HL-60/S4 treated with retinoic acid at 250 ng/mL for 4 days and 3 days (cell line): ENCODE measurements around the gene PAOX.

Source experiments
- in situ Hi-C: fragments of 300-500 bp; cut with MboI; formaldehyde crosslinking; loops from 2 replicates; pipeline ENCODE4 v1.7.0; 2022; ENCODE audit warnings: low sequenced_read_pairs

PAOX gene

DNA sequence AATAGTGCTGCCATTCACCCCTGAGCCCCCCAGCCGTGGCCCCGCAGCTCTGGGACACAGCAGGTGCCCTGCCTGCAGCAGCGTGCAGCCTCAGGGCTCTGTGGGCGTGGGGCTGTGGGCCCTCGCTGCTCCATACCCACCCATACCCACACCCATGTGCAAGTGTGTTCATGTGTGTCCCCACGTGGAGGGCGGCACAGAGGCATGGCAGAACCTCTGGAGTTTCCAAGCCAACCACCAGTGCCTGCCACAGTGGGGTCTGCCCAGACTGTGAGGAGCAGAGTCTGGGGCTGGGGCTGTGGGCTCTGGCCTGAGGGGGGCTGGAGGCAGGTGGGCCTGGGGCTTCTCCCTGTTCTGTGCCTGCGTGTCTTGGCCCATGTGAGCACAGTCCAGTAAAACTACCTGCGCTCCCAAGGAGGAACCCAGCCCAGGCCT is 29.5 kb upstream of the PAOX start:
- in situ Hi-C loops: no loop called here

DNA sequence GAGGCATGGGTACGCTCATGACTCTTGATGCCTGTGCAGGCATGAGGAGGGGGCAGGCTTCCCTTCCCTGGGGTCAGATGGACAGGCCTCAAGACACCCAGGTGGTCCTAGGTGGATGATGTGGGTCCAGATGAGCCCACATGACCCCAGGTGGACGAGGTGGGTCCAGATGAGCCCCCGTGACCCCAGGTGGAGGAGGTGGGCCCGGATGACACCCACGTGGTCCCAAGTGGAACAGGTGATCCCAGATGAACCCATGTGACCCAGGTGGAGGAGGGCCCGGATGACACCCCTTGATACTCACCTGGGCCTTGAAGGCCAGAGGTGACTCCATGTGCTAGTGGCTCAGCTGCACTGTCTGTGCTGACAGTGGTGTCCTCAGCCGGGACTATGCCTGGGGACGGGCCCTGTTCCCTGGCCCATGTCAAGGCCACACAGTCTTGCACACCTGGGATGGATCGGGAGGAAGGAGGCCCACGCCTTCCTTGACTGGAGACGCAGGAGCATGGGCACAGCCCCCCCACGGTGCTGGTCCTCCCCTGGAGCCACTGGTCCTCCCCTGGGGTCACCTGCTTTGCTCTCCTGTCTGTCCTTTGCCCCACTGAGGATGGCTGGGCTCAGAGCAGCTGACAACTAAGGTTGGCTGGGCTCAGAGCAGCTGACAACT is 28.6 kb upstream of the PAOX start:
- in situ Hi-C loops: no loop called here

DNA sequence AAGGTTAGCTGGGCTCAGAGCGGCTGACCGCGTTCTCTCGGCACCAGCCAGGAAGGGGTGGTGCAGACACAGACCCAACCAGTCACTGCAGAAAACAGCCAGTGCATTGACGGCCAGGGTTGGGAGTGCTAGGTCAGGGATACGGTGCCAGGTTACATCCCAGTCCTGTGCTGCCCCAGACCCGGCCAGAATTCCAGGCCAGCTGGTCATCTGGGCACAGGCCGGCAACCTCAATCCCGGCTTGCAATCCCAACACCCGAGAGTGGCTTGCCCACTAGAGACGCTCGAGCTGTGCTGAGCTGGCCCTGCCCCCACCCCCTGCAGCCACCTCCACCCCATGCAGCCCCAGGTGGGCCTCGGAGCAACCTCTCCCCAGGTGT is 28.1 kb upstream of the PAOX start:
- in situ Hi-C loops: no loop called here

DNA sequence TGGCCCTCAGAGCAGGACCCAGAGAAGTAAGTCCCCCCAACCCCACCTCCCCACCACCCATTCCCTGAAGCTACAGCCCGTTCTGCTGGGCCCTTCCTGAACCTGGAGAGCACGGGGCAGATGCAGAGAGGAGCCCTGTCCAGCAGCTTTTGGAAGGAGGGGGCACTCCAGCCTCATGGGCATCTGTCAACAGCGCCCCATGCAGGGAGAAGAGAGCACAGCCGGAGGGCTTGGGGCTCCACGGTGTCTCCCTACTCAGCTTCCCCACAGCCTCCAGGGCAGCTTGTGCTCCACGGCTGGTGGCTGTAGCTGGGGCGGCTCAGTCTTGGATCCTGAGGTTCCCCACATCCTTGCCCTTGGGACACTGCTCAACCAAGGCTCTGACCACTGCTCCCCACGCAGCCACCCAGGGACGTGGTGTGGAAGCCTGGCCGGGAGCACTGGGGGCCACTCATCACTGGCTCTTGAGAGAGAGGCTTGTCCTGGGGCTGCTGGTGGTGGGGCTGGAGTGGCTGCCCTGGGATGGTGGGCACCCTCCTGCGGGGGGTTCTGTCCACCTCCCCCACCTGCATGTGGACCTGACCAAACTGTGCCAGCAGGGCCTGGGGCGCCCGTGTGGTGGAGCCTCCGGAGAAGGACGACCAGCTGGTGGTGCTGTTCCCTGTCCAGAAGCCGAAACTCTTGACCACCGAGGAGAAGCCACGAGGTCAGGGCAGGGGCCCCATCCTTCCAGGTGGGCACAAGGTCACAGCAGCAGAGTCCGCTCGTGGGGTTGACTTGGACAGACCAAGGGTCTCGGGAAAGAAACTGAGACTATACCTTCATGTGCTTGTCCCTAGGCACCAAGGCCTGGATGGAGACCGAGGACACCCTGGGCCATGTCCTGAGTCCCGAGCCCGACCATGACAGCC is 27.4 kb upstream of the PAOX start:
- in situ Hi-C loops: no loop called here

DNA sequence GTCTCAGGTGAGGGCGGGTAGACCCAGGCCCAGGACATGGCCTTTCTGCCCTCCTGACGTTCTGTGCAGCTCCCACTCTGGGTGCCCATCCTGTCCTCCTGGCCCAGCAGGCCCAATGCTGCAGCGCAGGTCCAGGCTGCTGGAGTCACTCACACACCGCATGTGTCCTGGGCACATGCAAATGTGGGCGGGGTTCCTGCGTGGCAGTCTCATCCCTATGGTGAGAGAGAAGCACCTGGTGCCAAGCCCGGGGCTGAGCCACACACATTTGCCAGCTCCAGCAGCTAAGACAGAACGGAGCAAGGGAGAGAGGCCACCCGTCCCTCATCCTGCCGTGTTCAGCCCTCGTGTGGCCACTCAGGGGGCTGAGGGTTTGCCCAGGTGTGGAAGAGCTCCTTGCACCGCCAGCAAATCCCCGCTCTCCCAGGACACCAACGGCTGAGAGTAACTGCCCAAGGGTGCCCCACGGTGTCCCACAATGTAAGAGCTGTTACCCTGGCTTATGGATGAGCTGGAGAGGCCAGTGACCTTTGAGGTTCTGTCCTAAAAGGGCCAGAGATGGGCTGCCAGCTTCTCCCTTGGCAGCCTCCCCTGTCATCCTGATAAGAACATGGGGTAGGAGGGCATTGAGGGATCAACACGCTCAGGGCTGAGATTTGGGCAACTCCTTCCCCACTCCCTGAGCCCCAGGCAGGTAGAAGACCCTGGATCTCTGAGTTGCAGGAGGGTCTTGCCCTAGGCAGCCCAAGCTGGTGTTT is 25.7 kb upstream of the PAOX start:
- in situ Hi-C loops: no loop called here

DNA sequence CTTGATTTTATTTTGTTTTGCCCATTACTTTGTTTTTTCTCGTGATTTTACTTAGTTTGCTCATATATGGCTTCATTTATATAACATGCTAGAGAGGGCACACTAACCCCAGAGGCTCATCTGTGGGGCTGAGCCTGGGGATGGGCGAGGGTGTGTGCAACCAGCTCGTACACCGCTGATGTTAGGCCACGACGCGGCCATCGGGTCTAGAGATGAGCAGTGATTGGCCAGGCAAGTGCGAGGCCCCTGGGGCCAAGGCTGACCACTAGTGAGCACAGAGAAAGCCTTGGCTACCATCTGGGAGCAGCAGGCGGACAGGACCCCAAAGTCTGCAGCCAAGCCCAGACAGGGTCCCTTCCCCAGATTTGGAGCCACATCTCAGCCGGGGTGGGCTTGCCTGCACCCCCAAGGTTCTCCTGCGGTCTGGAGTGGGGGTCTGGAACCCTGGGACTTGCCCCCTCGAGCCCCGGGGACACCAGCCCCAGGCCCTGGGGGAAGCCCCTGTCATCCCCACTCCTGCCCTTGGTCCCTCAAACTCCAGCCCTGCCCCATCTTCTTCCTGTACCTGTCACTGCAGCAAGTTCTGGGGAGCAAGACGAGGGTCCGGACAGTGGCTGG is 25.0 kb upstream of the PAOX start:
- in situ Hi-C loops: no loop called here

DNA sequence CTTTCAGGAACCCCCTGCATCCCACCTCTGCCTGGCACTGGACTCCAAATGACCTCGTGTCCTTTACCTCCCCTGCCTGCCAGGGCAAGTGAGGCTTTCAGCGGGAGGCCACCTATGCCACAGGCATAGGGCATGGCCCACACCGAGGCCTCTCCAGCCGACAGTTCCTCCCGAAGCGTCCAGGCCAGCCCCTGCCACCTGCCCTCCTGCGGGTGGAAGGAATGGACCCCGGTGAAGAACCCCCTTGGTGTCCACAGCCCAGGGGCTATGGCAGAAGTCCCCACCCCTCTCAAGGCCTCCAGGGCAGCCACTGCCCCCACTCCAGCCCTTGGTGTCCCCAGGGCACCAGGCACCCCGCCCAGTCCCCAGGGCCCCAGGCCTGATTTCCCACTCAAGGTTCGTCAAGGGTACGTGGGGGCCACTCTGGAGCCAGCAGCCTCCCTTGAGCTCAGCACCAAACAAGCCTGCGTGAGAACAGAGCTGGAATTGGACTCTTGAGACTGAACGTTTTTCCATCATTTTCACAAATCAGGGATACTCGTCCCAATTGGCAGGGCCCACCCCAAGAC is 24.3 kb upstream of the PAOX start:
- in situ Hi-C loops: no loop called here

DNA sequence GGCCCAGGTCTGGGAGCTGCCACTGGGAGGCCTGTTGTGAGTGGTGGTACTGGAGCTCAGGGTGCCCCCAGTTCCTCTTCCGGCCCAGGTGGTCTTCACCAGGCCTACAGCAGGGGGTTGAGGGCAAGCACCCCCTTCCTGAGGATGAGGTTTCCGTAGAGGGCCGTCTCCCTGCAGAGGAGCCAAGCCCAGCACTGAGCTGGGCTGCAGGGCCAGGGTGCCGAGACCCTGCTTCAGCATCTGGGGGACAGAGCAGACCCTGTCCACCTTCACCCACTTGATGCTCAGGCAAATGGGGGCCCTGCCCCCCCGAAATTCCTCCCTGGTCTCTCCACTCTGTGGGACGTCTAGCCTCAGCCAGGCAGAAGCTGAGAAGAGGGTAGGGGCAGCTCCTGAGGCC is 23.8 kb upstream of the PAOX start:
- in situ Hi-C loops: no loop called here

DNA sequence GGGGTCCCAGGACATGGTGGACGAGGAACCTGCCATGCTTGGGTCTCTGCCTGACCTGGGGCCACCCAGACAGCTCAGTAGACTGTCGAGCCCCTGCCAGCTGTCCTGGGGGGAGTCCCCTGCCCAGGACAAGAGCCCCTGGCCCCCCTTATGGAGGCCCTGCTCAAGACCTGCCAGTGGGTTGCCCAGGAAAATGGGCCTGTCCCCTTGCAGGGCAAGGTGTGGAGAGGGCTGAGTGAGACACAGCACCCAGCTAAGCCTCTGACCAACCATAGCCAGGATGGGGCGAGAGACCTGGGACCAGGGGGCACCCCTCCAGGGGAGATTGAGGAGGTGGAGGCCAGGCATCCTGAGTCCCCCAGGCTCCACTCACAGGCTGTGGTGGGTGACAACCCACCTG is 23.1 kb upstream of the PAOX start:
- in situ Hi-C loops: no loop called here

DNA sequence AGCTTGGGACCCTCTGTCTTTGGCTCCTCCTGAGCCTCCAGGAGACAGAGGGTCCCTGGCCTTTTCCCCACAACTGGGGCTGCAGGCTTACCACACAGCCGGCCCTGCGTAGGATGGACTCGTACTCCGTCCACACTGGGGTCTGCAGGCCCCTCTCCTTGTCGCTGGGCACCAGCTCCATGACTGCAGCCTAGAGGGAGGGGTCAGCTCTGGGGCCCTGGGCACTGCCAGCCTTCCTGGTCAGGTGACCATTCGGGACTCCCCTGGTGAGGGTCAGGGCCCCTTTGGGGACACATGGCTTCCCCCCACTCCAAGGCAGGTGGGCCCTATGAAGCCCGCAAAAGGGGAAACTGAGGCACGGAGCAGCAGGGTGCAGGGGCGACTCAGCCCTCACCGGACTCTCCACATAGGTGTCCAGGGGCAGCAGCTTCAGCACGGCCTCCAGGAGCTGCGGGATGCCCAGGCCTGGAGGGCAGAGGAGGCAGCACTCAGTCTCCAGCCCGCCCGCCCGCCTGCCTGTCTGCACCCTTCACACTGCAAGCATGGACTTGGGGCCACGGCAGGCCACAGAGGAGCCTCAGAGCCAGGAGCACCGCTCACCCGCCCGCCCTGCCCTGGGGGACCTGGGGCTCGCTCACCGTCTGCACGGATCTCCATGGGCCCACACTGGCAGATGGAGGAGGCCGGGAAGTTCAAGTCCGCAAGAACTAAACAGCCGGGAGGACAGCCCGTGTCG is 22.3 kb upstream of the PAOX start:
- in situ Hi-C loops: no loop called here

DNA sequence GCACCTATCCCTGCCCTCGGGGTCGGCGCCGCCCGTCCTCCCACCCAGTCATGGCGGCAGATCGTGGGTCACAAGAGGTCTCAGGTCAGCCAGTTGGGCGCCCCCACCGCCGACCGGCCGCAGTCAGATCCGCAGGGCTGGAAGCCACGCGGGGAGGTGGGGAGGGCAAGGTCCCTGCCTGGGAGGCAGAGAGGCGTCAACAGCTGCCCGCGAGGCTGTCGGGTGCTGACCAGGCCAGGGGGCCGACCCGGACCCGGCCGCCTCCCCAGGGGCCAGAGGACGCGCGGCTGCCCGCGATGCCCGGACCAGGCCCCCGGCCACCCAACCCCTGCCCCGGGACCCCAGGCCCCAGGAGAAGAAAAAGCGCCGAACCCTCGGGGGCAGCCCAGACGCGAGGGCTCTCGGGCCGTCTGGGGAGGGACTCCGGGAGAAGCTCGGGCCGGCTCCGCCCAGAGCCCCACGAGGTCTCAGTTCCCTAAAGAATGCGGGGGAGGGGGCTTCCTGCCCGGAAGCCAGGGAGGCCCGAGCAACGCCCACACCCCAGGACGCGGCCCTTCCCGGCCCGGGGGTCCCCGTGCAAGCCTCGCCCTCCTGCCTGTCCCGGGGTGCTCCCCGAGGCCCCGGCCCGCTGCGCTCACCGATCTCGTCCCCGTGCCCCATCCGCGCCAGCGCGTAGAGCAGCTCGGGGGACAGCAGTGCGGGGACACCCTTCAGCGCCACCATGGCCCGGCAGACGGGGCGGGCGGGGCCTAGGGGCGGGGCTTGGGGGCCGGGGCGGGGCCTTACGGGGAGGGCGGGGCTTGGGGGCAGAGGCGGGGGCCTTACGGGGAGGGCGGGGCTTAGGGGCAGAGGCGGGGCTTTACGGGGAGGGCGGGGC is 21.5 kb upstream of the PAOX start, which contains the start of gene FUOM:
FUOM (minus strand) TSS at position 735 of the 877 bp plus-strand sequence; CDS start at position 723, 12 bp downstream.
- in situ Hi-C loops: no loop called here

DNA sequence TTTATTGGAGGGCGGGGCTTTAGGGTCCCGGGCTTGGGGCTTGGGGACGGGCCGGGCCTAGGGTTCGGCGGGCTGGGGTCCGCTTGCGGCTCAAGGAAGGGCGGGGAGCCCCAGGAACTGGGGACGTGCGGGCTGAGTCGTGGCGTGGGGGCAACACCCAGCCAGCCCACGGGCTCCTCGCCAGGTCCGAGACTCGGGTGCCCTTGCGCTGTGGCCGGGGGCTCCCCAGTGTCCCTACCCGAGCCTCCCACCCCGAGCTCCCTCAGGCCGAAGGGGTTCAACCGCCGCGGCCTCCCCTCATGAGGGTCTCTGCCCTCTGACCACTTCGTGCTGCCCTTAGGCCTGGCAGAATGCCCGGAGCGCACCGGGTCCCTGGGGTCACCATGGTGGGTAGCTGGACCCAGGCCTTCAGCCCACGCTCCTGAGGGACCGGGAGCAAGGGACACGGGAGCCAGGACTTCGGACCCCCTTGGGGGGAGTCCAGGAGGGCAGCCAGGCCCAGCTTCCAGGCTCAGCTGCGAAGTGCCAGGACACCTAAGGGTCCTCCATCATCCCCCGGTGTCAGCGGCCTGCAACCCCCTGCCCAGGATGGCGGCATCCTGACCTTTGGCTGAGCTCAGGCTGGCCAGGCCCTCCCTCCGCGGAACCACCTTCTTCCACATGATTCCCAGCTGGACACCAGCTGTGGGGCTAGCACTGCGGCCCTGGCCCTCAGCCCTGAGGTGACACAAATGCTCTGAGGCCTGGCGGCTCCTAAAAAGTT is 20.7 kb upstream of the PAOX start:
- in situ Hi-C loops: no loop called here

DNA sequence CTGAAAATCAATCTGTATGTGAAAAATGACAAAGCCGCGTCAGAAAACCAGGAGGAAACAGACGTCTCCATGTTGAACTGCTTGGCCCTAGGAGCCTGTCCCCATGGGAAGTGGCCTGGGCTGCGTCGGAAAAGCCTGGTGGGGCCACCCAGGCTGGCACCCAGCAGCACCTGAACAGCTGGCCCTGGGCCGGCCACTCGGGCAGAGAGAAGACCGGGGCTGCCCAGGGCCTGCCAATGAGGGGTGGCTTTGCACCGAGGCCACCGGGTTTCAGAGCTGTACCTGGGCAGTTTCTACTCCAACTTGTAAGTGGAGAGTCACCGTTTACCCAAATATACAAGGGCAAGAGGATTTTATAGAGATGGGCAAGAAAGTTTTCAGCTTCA is 20.1 kb upstream of the PAOX start:
- in situ Hi-C loops: no loop called here

DNA sequence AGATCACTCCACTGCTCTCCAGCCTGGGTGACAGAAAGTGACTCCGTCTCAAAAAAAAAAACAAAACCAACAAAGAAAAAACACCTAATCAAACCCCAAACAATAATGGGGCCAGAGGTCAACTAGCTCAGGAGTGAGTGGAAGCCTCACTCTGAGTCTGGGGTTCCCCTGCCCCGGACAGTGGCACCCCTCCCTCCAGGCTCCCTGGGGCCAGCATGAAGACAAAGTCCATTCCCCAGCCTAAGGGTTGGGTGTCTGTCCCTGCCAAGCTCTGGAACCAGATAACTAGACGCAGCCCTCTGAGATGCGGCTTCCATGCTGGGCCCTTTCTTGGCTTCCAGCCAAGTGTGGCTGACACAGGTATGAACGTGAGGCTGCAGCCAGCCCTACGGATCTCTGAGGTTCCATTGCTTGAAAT is 19.5 kb upstream of the PAOX start:
- in situ Hi-C loops: no loop called here

DNA sequence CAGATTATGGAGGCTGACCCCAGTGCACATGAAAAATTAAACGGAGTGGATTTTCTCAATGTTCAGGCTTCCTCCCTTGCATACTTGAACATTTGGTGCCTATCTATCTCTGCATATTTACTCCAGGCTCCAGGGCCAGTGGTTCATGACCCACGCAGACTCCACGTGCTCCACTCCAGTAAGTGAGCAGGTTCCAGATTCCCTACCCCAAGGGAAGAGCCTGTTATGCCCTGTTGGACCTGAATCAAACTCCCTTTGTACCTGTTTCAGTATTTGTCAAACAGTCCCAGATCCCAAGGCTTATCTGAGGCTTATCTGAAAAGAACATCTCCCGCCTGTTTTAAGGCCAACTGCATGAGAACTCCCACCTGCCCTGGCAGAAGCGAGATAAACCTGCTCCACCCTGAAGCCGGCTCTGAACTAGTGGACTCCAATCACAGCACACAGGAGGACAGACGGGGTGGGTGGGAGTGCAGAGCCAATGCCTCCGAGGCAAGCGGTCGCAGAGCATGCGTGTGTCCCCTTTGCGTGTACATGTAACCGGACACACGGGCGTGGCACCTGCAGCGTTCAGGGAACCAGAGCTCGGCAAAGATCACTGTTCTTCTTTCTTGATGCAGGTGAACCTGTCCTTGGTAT is 19.0 kb upstream of the PAOX start:
- in situ Hi-C loops: no loop called here

DNA sequence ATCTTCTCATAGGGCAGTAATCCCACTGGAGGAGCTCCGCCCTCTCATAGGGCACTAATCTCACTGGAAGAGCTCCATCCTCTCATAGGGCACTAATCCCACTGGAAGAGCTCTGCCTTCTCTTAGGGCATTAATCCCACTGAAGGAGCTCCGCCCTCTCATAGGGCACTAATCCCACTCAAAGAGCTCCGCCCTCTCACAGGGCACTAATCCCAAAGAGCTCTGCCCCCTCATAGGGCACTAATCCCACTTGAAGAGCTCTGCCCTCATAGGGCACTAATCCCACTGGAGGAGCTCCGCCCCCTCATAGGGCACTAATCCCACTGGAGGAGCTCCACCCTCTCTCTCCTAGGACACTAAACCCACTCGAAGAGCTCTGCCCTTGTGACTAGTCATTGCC is 17.8 kb upstream of the PAOX start:
- in situ Hi-C loops: no loop called here

DNA sequence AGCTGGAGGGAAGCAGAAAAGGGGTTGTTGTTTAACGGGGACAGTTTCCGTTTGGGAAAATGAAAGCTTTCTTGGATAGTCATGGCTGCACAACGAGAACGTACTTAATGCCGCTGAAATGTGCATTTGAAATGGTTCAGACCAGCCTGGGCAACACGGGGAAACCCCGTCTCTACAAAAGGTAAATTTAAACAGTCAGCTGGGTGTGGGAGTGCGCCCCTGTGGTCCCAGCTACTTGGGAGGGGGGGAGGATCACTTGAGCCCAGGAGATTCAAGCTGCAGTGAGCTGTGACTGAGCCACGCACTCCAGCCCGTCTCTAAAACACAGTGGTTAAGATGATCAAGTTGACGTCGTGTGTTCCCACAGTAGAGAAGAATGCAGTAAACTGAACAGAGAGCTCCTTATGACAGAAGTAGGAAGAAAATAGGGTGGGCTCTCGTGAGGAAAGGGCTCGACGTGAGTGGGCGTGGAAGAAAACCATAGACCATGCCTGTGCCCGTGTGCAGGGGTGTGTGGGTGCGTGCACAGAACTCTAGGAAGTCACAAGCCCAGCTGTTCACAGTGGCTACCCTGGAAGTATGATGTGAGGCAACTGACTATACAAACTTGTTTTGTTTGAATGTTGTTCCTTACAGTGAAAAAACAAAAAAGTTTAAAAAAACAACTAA is 17.2 kb upstream of the PAOX start:
- in situ Hi-C loops: no loop called here
